HepG2 (cell line): ENCODE results near the gene SHPK. TPM values are rescaled to one million over a fixed set of nuclear protein-coding genes. Genes with fewer than 3 reads are reported as not detected.

Experiments used
- GABPA ChIP-seq, 2 experiments: IDR thresholded peaks; 2 replicates each; pipeline ENCODE4 v1.6.1; 2011 to 2016; ENCODE audit warnings: low read depth in 2 of 2, low read length in 1 of 2, missing biosample characterization in 1 of 2, missing genetic modification characterization in 1 of 2
- HMG20A ChIP-seq: IDR thresholded peaks from 2 replicates; pipeline ENCODE4 v1.6.1; 2016; ENCODE audit warnings: borderline replicate concordance
- HNF1A ChIP-seq, 2 experiments: sonication (generic) in 1 of 2; formaldehyde crosslinking in 1 of 2; IDR thresholded peaks; 2 replicates each; pipeline versions ENCODE4 v1.4.0 to v1.6.1; 2016 to 2020; ENCODE audit warnings: borderline replicate concordance in 1 of 2, low read depth in 1 of 2, mild to moderate bottlenecking in 1 of 2, missing genetic modification reagents in 1 of 2
- ISL2 ChIP-seq: sonication (generic); formaldehyde crosslinking; IDR thresholded peaks from 2 replicates; pipeline ENCODE4 v1.5.0; 2020; ENCODE audit warnings: missing genetic modification reagents
- JDP2 ChIP-seq: sonication (generic); formaldehyde crosslinking; IDR thresholded peaks from 2 replicates; pipeline ENCODE4 v1.8.1; 2022; ENCODE audit warnings: missing genetic modification reagents, borderline replicate concordance
- MIXL1 ChIP-seq: IDR thresholded peaks from 2 replicates; pipeline ENCODE4 v1.6.1; 2016
- NFYB ChIP-seq: sonication (generic); formaldehyde crosslinking; IDR thresholded peaks from 2 replicates; pipeline ENCODE4 v1.4.0; 2020; ENCODE audit warnings: missing genetic modification reagents
- NFYC ChIP-seq: IDR thresholded peaks from 2 replicates; pipeline ENCODE4 v1.6.1; 2016; ENCODE audit warnings: missing genetic modification reagents, missing compliant biosample characterization
- SALL1 ChIP-seq: sonication (generic); formaldehyde crosslinking; IDR thresholded peaks from 2 replicates; pipeline ENCODE4 v1.8.0; 2022; ENCODE audit warnings: mild to moderate bottlenecking, missing genetic modification reagents
- SAP130 ChIP-seq: IDR thresholded peaks from 2 replicates; pipeline ENCODE4 v1.6.1; 2016; ENCODE audit warnings: low read depth
- SP4 ChIP-seq: sonication (generic); formaldehyde crosslinking; IDR thresholded peaks from 2 replicates; pipeline ENCODE4 v1.8.1; 2023; ENCODE audit warnings: mild to moderate bottlenecking, missing genetic modification reagents
- TIGD3 ChIP-seq: sonication (generic); formaldehyde crosslinking; IDR thresholded peaks from 2 replicates; pipeline ENCODE4 v1.5.1; 2020; ENCODE audit warnings: mild to moderate bottlenecking, missing genetic modification reagents, borderline replicate concordance
- U2AF2 ChIP-seq: fragments of 200-400 bp; formaldehyde crosslinking; IDR thresholded peaks from 2 replicates; pipeline ENCODE4 v1.6.1; 2017; ENCODE audit warnings: low read depth, mild to moderate bottlenecking, low read length
- ZNF782 ChIP-seq: sonication (generic); formaldehyde crosslinking; IDR thresholded peaks from 2 replicates; pipeline ENCODE4 v1.4.0; 2020; ENCODE audit warnings: missing genetic modification reagents, mild to moderate bottlenecking, borderline replicate concordance
- ZNF878 ChIP-seq: sonication (generic); formaldehyde crosslinking; IDR thresholded peaks from 2 replicates; pipeline ENCODE4 v1.8.1; 2023; ENCODE audit warnings: mild to moderate bottlenecking, missing genetic modification reagents, moderate library complexity
- ZSCAN20 ChIP-seq: sonication (generic); formaldehyde crosslinking; IDR thresholded peaks from 2 replicates; pipeline ENCODE4 v1.4.0; 2020; ENCODE audit warnings: missing genetic modification reagents, mild to moderate bottlenecking, borderline replicate concordance
- polyA plus RNA-seq, 8 experiments: library from polyadenylated mRNA; depleted of rRNA in 3 of 8; stranded (reverse) in 7 of 8; unstranded in 1 of 8; fragments of >200 nt; fragmentation: Illumina TruSeq in 4 of 8; extraction: Trizol in 4 of 8; gene quantifications; 2 replicates each; pipeline versions ENCODE4 v1.2.1 to v1.2.3, GENCODE V29; 2011 to 2016; ENCODE audit warnings: low read depth in 4 of 8, missing spikeins in 1 of 8, mixed read lengths in 1 of 8; ENCODE audit not compliant: insufficient read depth in 1 of 8
- total RNA-seq, 5 experiments: library from RNA; depleted of rRNA; stranded (reverse); fragments of >200 nt; fragmentation: Illumina TruSeq; extraction: Trizol; gene quantifications; 2 replicates each; pipeline ENCODE4 v1.2.3, GENCODE V29; 2016; ENCODE audit warnings: low read depth in 1 of 5
- TF ChIP-seq, protein P1 (sequence below): sonication (generic); formaldehyde crosslinking; IDR thresholded peaks from 2 replicates; pipeline ENCODE4 v1.8.0; 2022; ENCODE audit warnings: missing genetic modification reagents, mild to moderate bottlenecking, inconsistent platforms, borderline replicate concordance
- TF ChIP-seq, protein P2 (sequence below): sonication (generic); formaldehyde crosslinking; IDR thresholded peaks from 2 replicates; pipeline ENCODE4 v1.9.0; 2021; ENCODE audit warnings: missing genetic modification reagents, mild to moderate bottlenecking, borderline replicate concordance
- TF ChIP-seq, protein P3 (sequence below): sonication (generic); formaldehyde crosslinking; IDR thresholded peaks from 2 replicates; pipeline ENCODE4 v1.5.0; 2020; ENCODE audit warnings: mild to moderate bottlenecking, missing genetic modification reagents

The SHPK gene
- total and polyA plus RNA-seq, 2 of the 13 experiments (the other 11 are each of a cell fraction or from before 2014, with no cell fraction given): 16.2 to 30.9 TPM

- TF ChIP-seq, protein P1, sequence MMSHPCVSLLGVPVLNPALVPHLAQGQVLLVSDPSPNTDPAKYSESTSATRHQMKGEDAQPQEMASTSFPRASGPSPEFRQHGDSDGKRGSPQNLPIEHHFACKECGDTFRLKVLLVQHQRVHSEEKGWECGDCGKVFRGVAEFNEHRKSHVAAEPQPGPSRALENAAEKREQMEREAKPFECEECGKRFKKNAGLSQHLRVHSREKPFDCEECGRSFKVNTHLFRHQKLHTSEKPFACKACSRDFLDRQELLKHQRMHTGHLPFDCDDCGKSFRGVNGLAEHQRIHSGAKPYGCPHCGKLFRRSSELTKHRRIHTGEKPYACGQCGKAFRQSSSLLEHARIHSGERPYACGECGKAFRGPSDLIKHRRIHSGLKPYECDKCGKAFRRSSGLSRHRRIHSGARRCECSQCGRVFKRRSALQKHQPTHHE (CRISPR knock-in tag): 0 out of 2 replicates have a peak, but pooled peaks have one; percentile 52
- TF ChIP-seq GABPA (IDR thresholded peaks at IDR 0.05; ENCODE audit: low read depth, low read length): peak; percentile 74
- TF ChIP-seq GABPA (CRISPR knock-in tag; IDR thresholded peaks at IDR 0.05; ENCODE audit: low read depth): peak; percentile 90
- peak; percentile 71; the same call in 1 of the 2 replicates for TF ChIP-seq ZNF782 (CRISPR knock-in tag)
- TF ChIP-seq SAP130 (CRISPR knock-in tag): peak; percentile 98
- TF ChIP-seq, protein P2, sequence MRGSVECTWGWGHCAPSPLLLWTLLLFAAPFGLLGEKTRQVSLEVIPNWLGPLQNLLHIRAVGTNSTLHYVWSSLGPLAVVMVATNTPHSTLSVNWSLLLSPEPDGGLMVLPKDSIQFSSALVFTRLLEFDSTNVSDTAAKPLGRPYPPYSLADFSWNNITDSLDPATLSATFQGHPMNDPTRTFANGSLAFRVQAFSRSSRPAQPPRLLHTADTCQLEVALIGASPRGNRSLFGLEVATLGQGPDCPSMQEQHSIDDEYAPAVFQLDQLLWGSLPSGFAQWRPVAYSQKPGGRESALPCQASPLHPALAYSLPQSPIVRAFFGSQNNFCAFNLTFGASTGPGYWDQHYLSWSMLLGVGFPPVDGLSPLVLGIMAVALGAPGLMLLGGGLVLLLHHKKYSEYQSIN (CRISPR knock-in tag): no peak
- TF ChIP-seq SALL1 (CRISPR knock-in tag): peak; percentile 62
- peak; percentile 86 for TF ChIP-seq NFYC (CRISPR knock-in tag)
- TF ChIP-seq, protein P3, sequence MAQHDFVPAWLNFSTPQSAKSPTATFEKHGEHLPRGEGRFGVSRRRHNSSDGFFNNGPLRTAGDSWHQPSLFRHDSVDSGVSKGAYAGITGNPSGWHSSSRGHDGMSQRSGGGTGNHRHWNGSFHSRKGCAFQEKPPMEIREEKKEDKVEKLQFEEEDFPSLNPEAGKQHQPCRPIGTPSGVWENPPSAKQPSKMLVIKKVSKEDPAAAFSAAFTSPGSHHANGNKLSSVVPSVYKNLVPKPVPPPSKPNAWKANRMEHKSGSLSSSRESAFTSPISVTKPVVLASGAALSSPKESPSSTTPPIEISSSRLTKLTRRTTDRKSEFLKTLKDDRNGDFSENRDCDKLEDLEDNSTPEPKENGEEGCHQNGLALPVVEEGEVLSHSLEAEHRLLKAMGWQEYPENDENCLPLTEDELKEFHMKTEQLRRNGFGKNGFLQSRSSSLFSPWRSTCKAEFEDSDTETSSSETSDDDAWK: no peak
- TF ChIP-seq HNF1A (IDR thresholded peaks at IDR 0.05; ENCODE audit: low read depth): no peak
- TF ChIP-seq HNF1A (CRISPR knock-in tag; IDR thresholded peaks at IDR 0.05; ENCODE audit: borderline replicate concordance): no peak
- TF ChIP-seq TIGD3 (CRISPR knock-in tag): no peak
- peak; percentile 97 for TF ChIP-seq SP4 (CRISPR knock-in tag)
- no peak for TF ChIP-seq MIXL1 (CRISPR knock-in tag)
- peak; percentile 86 for TF ChIP-seq NFYB (CRISPR knock-in tag)
- TF ChIP-seq HMG20A (CRISPR knock-in tag): 0 out of 2 replicates have a peak, but pooled peaks have one; percentile 2
- peak; percentile 39; the same call in 1 of the 2 replicates for TF ChIP-seq ISL2 (CRISPR knock-in tag)
- TF ChIP-seq JDP2 (CRISPR knock-in tag): no peak
- no peak for TF ChIP-seq ZSCAN20 (CRISPR knock-in tag)
- no peak for TF ChIP-seq U2AF2
- TF ChIP-seq ZNF878 (CRISPR knock-in tag): no peak
These were observed at the start of gene SHPK, which contains the start of gene CTNS (continued) for GRCh38 chr17:3636154-3636907.
